IPS DF 4.7 (cell line): ENCODE results near the gene CABP5.

Experiments
- DNase-seq: peaks from one replicate; pipeline ENCODE4 v3.0.0-alpha.2; 2013; ENCODE audit warnings: low spot score; ENCODE audit errors: extremely low read depth

Gene CABP5

GRCh38 chr19:48033604-48034003 lies 10.3 kb downstream of the CABP5 start:
- DNase-seq = no peak

GRCh38 chr19:48030073-48030472 lies 13.8 kb downstream of the CABP5 start:
- DNase-seq = no peak

GRCh38 chr19:48029431-48029830 lies 14.4 kb downstream of the CABP5 start:
- DNase-seq = no peak

- DNase-seq = no peak
These were observed 18.4 kb downstream of the CABP5 start for GRCh38 chr19:48025480-48025879.

- DNase-seq = no peak
These were observed 20.4 kb downstream of the CABP5 start for GRCh38 chr19:48023518-48023917.

- DNase-seq = no peak
These were observed 20.9 kb downstream of the CABP5 start for GRCh38 chr19:48023011-48023410.

GRCh38 chr19:48020686-48021085 lies 23.2 kb downstream of the CABP5 start:
- DNase-seq = no peak

- no peak for DNase-seq
These were observed 32.7 kb downstream of the CABP5 start for GRCh38 chr19:48010932-48011758.

GRCh38 chr19:48006762-48007161 lies 37.1 kb downstream of the CABP5 start:
- no peak for DNase-seq

- no peak for DNase-seq
These were observed 39.6 kb downstream of the CABP5 start for GRCh38 chr19:48004236-48004635.

- DNase-seq = no peak
These were observed 43.0 kb downstream of the CABP5 start for GRCh38 chr19:48000846-48001245.

GRCh38 chr19:47998800-47999199 lies 45.1 kb downstream of the CABP5 start:
- DNase-seq = no peak

- no peak for DNase-seq
These were observed 47.6 kb downstream of the CABP5 start for GRCh38 chr19:47996230-47996727.

GRCh38 chr19:47994209-47994802 lies 49.6 kb downstream of the CABP5 start, which contains the start of gene ELSPBP1:
TSS of gene ELSPBP1 (plus strand) at chr19:47994632. CDS start at chr19:48008668, 14,036 bp downstream.
- DNase-seq = no peak

- DNase-seq = no peak
These were observed 51.8 kb downstream of the CABP5 start, which contains the start of gene BSPH1 for GRCh38 chr19:47992070-47992469. TSS of gene BSPH1 (minus strand) at chr19:47992170. CDS start at chr19:47992081, 89 bp downstream.

GRCh38 chr19:47991191-47991808 lies 52.6 kb downstream of the CABP5 start:
- no peak for DNase-seq
